Body of pancreas (tissue), 4 donors: ENCODE results near the gene LPAR2. TPM values are rescaled to one million over a fixed set of nuclear protein-coding genes. Genes with fewer than 3 reads are reported as not detected.
"Not testable (repeated sequence)": the region's sequence is repeated elsewhere in the genome, so short reads cannot be mapped to it uniquely, and the experiment has no call there.

Experiments used
- ATAC-seq: fragments of 150-250 bp; one replicate; pipeline ENCODE4 v1.9.1; 2016
- DNase-seq, 4 donors: peaks; one replicate each; pipeline ENCODE4 v3.0.0-alpha.2; 2019
- H3K27ac ChIP-seq, 4 donors: fragments of 200-600 bp; sonication (generic); 1 replicate in 3 of 4; 2 replicates in 1 of 4; pipeline versions ENCODE4 v1.5.1 to v1.6.1; 2016 to 2019; ENCODE audit warnings: mild to moderate bottlenecking in 1 of 4, mixed read lengths in 1 of 4, moderate library complexity in 1 of 4
- H3K27me3 ChIP-seq, 2 donors: fragments of 200-600 bp; sonication (generic); one replicate each; pipeline ENCODE4 v1.6.0; 2016; ENCODE audit warnings: mild to moderate bottlenecking in 1 of 2
- H3K36me3 ChIP-seq, 2 donors: fragments of 200-600 bp; sonication (generic); replicated peaks in 1 of 2; 2 replicates each; pipeline ENCODE4 v1.5.1; 2016; ENCODE audit warnings: low read depth in 2 of 2; ENCODE audit not compliant: insufficient read depth in 1 of 2
- H3K4me1 ChIP-seq: fragments of 200-600 bp; sonication (generic); one replicate; pipeline ENCODE4 v1.6.0; 2016
- H3K4me3 ChIP-seq, 2 donors: fragments of 200-600 bp; sonication (generic); 1 replicate in 1 of 2; 2 replicates in 1 of 2; pipeline ENCODE4 v1.5.1; 2016 to 2019
- H3K9me3 ChIP-seq, 3 donors: fragments of 200-600 bp; sonication (generic); 1 replicate in 2 of 3; 2 replicates in 1 of 3; pipeline ENCODE4 v1.5.1; 2016
- CTCF ChIP-seq, 7 experiments: fragments of 450-650 bp in 4 of 7; fragments of 200-600 bp in 3 of 7; sonication (generic) in 3 of 7; IDR thresholded peaks; one replicate each; pipeline ENCODE4 v1.5.1; 2016 to 2019; ENCODE audit warnings: antibody characterized with exemption in 7 of 7
- POLR2A ChIP-seq, 3 donors: fragments of 450-650 bp; IDR thresholded peaks; one replicate each; pipeline ENCODE4 v1.6.1; 2016; ENCODE audit warnings: antibody characterized with exemption in 3 of 3, mild to moderate bottlenecking in 2 of 3
- WGBS, 2 donors: methylation state at CpG; one replicate each; pipeline ENCODE4 v1.1.5; 2017; 5-methylcytosine and 5-hydroxymethylcytosine counted together
- intact Hi-C: fragments of 100-400 bp; cut with DNase I; formaldehyde crosslinking; loops from one replicate; pipeline ENCODE4 v1.15.1; 2023
- total RNA-seq, 2 donors: library from RNA; depleted of rRNA; stranded (reverse); fragments of >200 nt; gene quantifications; one replicate each; pipeline ENCODE4 v1.1.0, GENCODE V29; 2016

LPAR2 gene
- total RNA-seq, 2 donors from 2014 or later: 14.3 to 20.8 TPM

DNA sequence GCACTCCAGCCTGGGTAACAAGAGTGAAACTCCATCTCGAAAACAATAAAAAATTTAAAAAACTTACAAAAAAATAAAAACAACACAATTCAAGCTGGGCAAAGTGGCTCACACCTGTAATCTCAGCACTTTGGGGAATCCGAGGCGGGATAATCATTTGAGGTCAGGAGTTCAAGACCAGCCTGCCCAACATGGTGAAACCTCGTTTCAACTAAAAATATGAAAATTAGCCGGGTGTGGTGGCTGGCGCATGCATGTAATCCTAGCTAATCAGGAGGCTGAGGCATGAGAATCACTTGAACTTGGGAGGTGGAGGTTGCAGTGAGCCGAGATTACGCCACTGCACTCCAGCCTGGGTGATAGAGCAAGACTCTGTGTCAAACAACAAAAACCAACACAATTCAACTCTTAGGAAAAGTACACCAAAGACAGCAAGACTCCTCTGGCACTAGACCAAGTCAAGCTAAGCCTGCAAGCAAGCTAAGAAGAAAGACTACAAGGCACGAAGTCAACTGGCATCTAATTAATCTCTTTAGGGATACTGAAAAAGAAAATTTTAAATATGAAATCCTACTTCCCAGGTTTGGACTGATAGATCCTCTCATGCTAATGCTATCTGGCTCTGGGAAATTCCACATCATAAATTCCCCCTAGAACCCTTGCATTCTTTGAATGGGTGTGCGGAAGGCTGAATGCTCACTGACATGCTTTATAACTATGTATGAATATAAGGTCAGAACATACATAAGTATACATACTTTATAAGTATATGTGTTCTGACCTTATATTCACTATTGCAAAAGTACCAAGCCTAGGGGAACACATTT is 17.4 kb downstream of the LPAR2 start:
- H3K27ac ChIP-seq: no peak overlapping the region
- DNase-seq (no peak), ATAC-seq (no peak)
- H3K4me3 ChIP-seq: no peak overlapping the region
- TF ChIP-seq CTCF (IDR thresholded peaks at IDR 0.05) (no peak), POLR2A (IDR thresholded peaks at IDR 0.05) (no peak)
- no peaks in the 10 kb centered on the region for H3K36me3 ChIP-seq
- 75 to 79% methylated on average over 10 of the region's 10 CpGs for WGBS, 2 donors
- H3K27me3 ChIP-seq: no peaks in the 10 kb centered on the region
- intact Hi-C loops: no loop called here
- H3K4me1 ChIP-seq: no peaks in the 10 kb centered on the region
- no peaks in the 10 kb centered on the region for H3K9me3 ChIP-seq

GRCh38 chr19:19606686-19607085 is 21.3 kb downstream of the LPAR2 start:
- ATAC-seq, DNase-seq, H3K27me3 ChIP-seq, H3K4me1 ChIP-seq, H3K9me3 ChIP-seq, H3K36me3 ChIP-seq, intact Hi-C loops, H3K4me3 ChIP-seq, H3K27ac ChIP-seq: not testable (repeated sequence)
- 87 to 91% methylated on average over 8 of the region's 8 CpGs for WGBS, 2 donors

GRCh38 chr19:19606021-19606420 is 22.0 kb downstream of the LPAR2 start:
- intact Hi-C loops: no loop called here
- Histone ChIP-seq H3K4me3 (no peak overlapping the region), H3K27ac (no peak overlapping the region), H3K36me3 (no peaks in the 10 kb centered on the region), H3K9me3 (no peaks in the 10 kb centered on the region), H3K4me1 (no peaks in the 10 kb centered on the region), H3K27me3 (no peaks in the 10 kb centered on the region)
- no peak for DNase-seq
- no peak for ATAC-seq
- WGBS, 2 donors: 93 to 100% methylated on average over 1 of the region's 1 CpG
- TF ChIP-seq POLR2A (IDR thresholded peaks at IDR 0.05) (no peak), CTCF (IDR thresholded peaks at IDR 0.05) (no peak)

- TF ChIP-seq POLR2A (IDR thresholded peaks at IDR 0.05): no peak
- TF ChIP-seq CTCF (IDR thresholded peaks at IDR 0.05): no peak
- 72 to 80% methylated on average over 3 of the region's 3 CpGs for WGBS, 2 donors
- no peaks in the 10 kb centered on the region for H3K27me3 ChIP-seq
- no peaks in the 10 kb centered on the region for H3K36me3 ChIP-seq
- intact Hi-C loops: no loop called here
- no peaks in the 10 kb centered on the region for H3K9me3 ChIP-seq
- no peaks in the 10 kb centered on the region for H3K4me1 ChIP-seq
- no peak overlapping the region for H3K27ac ChIP-seq
- H3K4me3 ChIP-seq: no peak overlapping the region
- no peak for ATAC-seq
- DNase-seq: no peak
These were observed 25.2 kb downstream of the LPAR2 start for GRCh38 chr19:19602713-19603324.

DNA sequence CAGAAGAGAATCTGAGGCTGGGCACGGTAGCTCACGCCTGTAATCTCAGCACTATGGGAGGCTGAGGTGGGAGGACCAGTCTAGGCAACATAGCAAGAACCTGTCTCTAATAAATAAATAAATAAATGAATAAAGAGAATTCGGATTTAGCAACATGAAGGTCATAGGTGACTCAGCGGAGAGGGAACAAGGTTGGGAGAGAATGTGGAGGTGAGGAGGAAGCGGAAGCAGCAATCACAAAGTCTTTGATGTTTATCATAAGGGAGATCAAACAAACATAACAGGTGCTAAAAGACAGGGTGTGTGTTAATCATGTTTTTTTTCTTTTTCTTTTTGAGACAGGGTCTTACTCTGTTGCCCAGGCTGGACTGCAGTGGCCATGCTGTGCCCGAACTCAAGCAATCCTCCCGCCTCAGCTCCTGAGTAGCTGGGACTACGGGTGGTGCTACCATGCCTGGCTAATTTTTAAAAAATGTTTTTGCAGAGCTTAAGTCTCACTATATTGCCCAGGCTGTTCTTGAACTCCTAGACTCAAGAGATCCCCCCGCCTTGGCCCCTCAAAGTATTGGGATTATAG is 25.8 kb downstream of the LPAR2 start:
- TF ChIP-seq POLR2A (IDR thresholded peaks at IDR 0.05) (no peak), CTCF (IDR thresholded peaks at IDR 0.05) (no peak)
- no peak overlapping the region for H3K27ac ChIP-seq
- DNase-seq: no peak
- no peaks in the 10 kb centered on the region for H3K4me1 ChIP-seq
- intact Hi-C loops: no loop called here
- H3K9me3 ChIP-seq: no peaks in the 10 kb centered on the region
- H3K27me3 ChIP-seq: no peaks in the 10 kb centered on the region
- H3K36me3 ChIP-seq: no peaks in the 10 kb centered on the region
- WGBS, 2 donors: 71 to 76% methylated on average over 9 of the region's 9 CpGs
- no peak overlapping the region for H3K4me3 ChIP-seq
- no peak for ATAC-seq
